HL-60 (cell line): Measurements from ENCODE around the gene GM2A.

Experiments used
- CTCF ChIP-seq: IDR thresholded peaks from one replicate; pipeline ENCODE4 v1.5.1; 2011; ENCODE audit warnings: low read length, control low read depth, inconsistent platforms; ENCODE audit not compliant: insufficient read depth
- GABPA ChIP-seq: IDR thresholded peaks from 2 replicates; pipeline ENCODE4 v1.6.1; 2012; ENCODE audit warnings: low read depth
- POLR2AphosphoS5 ChIP-seq: IDR thresholded peaks from 2 replicates; pipeline ENCODE4 v1.6.1; 2012; ENCODE audit warnings: low read depth
- REST ChIP-seq: IDR thresholded peaks from 2 replicates; pipeline ENCODE4 v1.6.1; 2012; ENCODE audit warnings: low read depth; ENCODE audit not compliant: insufficient replicate concordance
- SPI1 ChIP-seq: IDR thresholded peaks from 2 replicates; pipeline ENCODE4 v1.6.1; 2012; ENCODE audit warnings: low read depth, mild to moderate bottlenecking, borderline replicate concordance

- TF ChIP-seq CTCF = no peak
- no peak for TF ChIP-seq POLR2AphosphoS5
- no peak for TF ChIP-seq SPI1
- no peak for TF ChIP-seq GABPA
- TF ChIP-seq REST = no peak
Observed at GRCh38 chr5:151205411-151205810, 47.6 kb upstream of the GM2A start.
